KMS-11 (cell line): ENCODE measurements around the gene NDOR1.

Experiments used
- H2AFZ ChIP-seq: fragments of 200-600 bp; sonication (generic); 2 replicates; pipeline ENCODE4 v1.6.1; 2016; ENCODE audit warnings: antibody characterized with exemption, mixed run types, low read depth
- H3K27ac ChIP-seq: fragments of 200-600 bp; sonication (generic); 2 replicates; pipeline ENCODE4 v1.6.1; 2016; ENCODE audit warnings: mild to moderate bottlenecking, mixed run types
- H3K27me3 ChIP-seq: fragments of 200-600 bp; sonication (generic); 2 replicates; pipeline ENCODE4 v1.6.1; 2017; ENCODE audit warnings: mild to moderate bottlenecking, low read depth, mixed run types, moderate library complexity; ENCODE audit not compliant: insufficient read depth
- H3K36me3 ChIP-seq: fragments of 200-600 bp; sonication (generic); 2 replicates; pipeline ENCODE4 v1.6.1; 2017; ENCODE audit warnings: mild to moderate bottlenecking, mixed run types; ENCODE audit not compliant: insufficient read depth
- H3K4me1 ChIP-seq: fragments of 200-600 bp; sonication (generic); 2 replicates; pipeline ENCODE4 v1.6.1; 2016; ENCODE audit warnings: mild to moderate bottlenecking, low read depth, mixed run types; ENCODE audit not compliant: poor library complexity, severe bottlenecking
- H3K4me2 ChIP-seq: fragments of 200-600 bp; sonication (generic); 2 replicates; pipeline ENCODE4 v1.7.0; 2016; ENCODE audit warnings: mild to moderate bottlenecking, mixed run types
- H3K4me3 ChIP-seq: fragments of 200-600 bp; sonication (generic); IDR thresholded peaks from 2 replicates; pipeline ENCODE4 v1.6.1; 2017; ENCODE audit warnings: low read depth, low read length, mixed read lengths; ENCODE audit not compliant: insufficient read depth
- H3K79me2 ChIP-seq: fragments of 200-600 bp; sonication (generic); 2 replicates; pipeline ENCODE4 v1.6.1; 2016; ENCODE audit warnings: low read depth, mixed run types; ENCODE audit not compliant: insufficient read depth
- H3K9ac ChIP-seq: fragments of 200-600 bp; sonication (generic); 2 replicates; pipeline ENCODE4 v1.6.1; 2016; ENCODE audit warnings: mild to moderate bottlenecking, mixed run types
- H4K20me1 ChIP-seq: fragments of 200-600 bp; sonication (generic); 2 replicates; pipeline ENCODE4 v1.6.1; 2016; ENCODE audit warnings: mild to moderate bottlenecking, mixed run types; ENCODE audit not compliant: insufficient read depth
- TF ChIP-seq, protein P1 (sequence below): fragments of 200-600 bp; sonication (generic); conservative IDR thresholded peaks from 2 replicates; pipeline ENCODE4 v1.6.1; 2017; ENCODE audit warnings: low read depth, mild to moderate bottlenecking, antibody characterized with exemption, low read length, moderate library complexity, mixed read lengths

NDOR1 gene

DNA sequence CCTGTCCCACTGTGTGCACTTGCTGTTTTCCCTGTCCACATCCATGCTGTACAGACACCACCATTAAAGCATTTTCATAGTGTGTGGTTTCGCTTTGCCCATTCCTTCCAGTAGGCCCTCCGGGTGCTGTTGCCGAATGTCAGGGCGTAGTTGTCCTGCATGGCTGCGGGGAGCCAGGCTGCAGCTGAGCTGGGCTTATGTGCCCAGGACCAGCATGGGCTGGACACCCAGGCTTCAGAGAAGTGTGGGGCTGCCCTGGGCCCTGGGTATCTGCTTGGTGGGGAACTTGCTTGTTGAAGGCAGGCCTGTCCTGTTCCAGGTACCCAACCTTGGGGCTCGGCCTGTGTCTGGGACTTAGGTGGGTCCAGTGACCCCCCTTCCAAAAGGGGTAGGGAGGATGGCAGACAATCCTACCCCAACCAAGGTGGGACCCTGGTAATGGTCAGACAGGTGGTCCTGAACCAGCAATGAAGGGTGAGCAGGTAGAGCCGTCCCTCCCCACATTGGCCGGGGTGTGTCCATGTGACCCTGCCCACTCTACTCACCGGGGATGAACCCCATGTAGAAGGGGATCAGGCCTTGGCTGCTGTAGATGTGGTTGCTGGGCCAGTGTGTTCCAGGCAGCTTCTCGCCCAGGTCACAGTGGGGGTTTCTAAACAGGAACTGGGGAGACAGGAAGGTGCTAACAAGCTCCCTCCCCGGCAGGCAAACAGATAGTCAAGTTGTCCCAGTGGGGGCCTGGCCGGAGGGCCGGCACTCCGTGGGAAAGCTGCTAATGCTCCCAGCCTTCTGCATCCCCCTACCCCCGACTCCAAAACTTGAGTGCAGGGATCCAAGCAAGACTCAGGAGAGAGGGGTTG lies 38.4 kb downstream of the NDOR1 start:
- peaks cover 12% of the 10 kb centered on the region; the same call in 1 of the 2 replicates for H4K20me1 ChIP-seq
- H3K4me1 ChIP-seq: peaks cover 19% of the 10 kb centered on the region
- peaks cover 17% of the 10 kb centered on the region for H3K79me2 ChIP-seq
- H3K9ac ChIP-seq: no peak overlapping the region
- peaks cover 7% of the 10 kb centered on the region; the same call in 1 of the 2 replicates for H3K36me3 ChIP-seq
- no peaks in the 10 kb centered on the region for H3K27me3 ChIP-seq
- no peak overlapping the region for H3K4me3 ChIP-seq
- H3K27ac ChIP-seq: no peak overlapping the region
- H2AFZ ChIP-seq: no peak overlapping the region
- H3K4me2 ChIP-seq: no peak overlapping the region
- TF ChIP-seq, protein P1, sequence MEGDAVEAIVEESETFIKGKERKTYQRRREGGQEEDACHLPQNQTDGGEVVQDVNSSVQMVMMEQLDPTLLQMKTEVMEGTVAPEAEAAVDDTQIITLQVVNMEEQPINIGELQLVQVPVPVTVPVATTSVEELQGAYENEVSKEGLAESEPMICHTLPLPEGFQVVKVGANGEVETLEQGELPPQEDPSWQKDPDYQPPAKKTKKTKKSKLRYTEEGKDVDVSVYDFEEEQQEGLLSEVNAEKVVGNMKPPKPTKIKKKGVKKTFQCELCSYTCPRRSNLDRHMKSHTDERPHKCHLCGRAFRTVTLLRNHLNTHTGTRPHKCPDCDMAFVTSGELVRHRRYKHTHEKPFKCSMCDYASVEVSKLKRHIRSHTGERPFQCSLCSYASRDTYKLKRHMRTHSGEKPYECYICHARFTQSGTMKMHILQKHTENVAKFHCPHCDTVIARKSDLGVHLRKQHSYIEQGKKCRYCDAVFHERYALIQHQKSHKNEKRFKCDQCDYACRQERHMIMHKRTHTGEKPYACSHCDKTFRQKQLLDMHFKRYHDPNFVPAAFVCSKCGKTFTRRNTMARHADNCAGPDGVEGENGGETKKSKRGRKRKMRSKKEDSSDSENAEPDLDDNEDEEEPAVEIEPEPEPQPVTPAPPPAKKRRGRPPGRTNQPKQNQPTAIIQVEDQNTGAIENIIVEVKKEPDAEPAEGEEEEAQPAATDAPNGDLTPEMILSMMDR: no peak

DNA sequence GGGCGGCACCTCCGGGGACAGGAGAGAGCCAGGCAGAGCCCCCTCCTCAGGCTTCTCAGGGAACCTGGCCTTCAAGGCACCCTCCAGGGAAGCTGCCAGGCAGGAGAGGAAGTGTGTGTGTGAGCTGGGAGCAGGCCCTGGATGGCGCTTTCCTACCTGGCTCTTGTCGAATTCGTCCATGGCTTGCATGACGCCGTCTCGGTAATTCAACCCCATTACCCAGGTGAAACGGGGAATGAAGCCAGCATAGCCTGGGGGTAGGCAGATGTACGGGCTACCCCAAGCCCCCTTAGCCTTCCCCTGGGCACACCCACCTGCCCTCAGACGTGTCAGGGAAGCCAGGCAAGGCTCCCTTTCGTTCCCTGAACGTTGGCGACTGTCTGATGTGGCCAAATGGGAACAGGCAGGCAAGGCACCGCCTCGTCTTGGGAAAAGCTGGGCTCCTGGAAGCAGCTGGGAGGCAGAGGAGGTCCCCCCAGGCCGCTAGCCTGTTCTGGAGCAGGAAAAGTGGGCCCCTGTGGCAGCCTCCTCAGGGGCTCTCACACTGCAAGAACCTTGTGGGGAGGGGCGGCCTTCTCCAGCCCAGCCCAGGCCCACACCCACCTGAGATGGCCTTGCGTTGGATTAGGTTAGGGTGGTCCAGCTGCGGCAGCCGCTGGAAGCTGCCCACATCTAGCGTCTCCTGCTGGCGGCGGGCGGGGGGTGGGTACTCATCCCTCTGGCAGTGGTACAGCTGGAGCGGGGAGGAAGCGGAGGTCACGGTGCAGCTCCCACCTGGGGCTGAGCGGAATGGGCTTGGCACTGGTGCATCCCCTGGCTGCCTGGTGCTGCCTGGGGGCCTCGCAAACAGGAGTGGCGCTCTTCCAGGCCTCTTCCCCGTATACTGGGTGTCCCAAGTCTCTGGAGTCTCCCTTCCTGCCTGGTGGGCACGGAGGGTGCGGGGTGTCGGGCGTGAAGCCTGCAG lies 39.3 kb downstream of the NDOR1 start:
- Histone ChIP-seq H3K4me1 (peaks cover 10% of the 10 kb centered on the region), H3K27me3 (no peaks in the 10 kb centered on the region), H2AFZ (no peak overlapping the region), H3K27ac (no peak overlapping the region), H3K4me2 (no peak overlapping the region), H4K20me1 (peaks cover 12% of the 10 kb centered on the region; the same call in 1 of the 2 replicates), H3K36me3 (peaks cover 7% of the 10 kb centered on the region; the same call in 1 of the 2 replicates), H3K9ac (no peak overlapping the region), H3K79me2 (peaks cover 17% of the 10 kb centered on the region), H3K4me3 (no peak overlapping the region)
- TF ChIP-seq, protein P1: no peak

DNA sequence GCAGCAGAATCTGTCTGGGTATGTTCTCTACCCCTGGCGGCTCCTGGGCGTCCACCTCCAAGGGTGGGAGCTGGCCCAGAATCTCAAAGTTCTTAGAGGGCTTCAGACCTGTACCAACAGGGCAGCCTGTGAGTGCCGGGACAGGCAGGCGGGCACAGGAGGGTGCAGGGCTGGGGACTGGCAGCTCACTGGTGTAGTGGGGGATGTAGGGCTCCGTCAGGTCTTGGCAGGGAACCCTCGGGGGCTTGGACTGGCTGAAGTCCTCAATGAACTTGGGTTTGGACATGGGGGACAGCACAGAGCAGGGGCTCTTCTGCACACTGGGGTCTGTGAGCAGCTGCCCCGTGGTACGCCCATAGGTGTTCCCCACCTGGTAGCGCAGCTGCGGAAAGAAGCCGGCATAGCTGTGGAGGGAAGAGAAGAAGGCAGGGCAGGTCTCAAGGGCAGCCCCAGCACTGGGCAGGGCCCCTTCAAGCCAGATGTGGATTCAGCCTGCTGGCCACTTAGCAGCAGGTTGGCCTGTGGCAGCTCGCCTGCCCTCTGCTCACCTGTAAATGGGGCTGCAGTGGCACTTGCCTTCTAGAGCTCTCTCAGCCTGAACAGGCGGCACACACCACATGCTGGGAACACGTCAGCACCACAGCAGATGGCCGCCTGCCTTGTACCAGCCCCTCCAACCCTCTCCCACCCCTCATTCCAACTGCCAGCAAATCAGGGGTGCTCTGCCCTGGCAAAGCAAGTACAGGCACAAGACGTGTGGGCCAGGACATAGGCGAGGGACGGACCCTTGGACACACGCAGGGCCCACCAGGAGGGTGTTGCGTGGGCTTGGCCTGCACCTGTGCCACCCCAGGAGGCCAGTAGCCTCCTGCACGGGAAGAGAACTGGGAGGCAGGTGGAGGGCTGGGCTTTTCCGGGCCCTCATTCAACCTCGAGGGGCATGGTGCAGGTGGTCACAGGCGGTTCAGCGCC lies 40.2 kb downstream of the NDOR1 start:
- H3K4me1 ChIP-seq: peaks cover 8% of the 10 kb centered on the region
- H3K4me2 ChIP-seq: no peak overlapping the region
- no peak overlapping the region for H2AFZ ChIP-seq
- H3K9ac ChIP-seq: no peak overlapping the region
- peaks cover 17% of the 10 kb centered on the region for H3K79me2 ChIP-seq
- no peak overlapping the region for H3K4me3 ChIP-seq
- TF ChIP-seq, protein P1: no peak
- H3K27ac ChIP-seq: no peak overlapping the region
- H3K27me3 ChIP-seq: no peaks in the 10 kb centered on the region
- H3K36me3 ChIP-seq: peaks cover 7% of the 10 kb centered on the region; the same call in 1 of the 2 replicates
- peaks cover 12% of the 10 kb centered on the region; the same call in 1 of the 2 replicates for H4K20me1 ChIP-seq
